NK-92 (cell line): Measurements from ENCODE around the gene WDR82.

Experiments
- DNase-seq: peaks from one replicate; lab custom pipeline; 2025; ENCODE audit not compliant: unreplicated experiment; lab: John Stamatoyannopoulos, UW

Gene WDR82

DNA sequence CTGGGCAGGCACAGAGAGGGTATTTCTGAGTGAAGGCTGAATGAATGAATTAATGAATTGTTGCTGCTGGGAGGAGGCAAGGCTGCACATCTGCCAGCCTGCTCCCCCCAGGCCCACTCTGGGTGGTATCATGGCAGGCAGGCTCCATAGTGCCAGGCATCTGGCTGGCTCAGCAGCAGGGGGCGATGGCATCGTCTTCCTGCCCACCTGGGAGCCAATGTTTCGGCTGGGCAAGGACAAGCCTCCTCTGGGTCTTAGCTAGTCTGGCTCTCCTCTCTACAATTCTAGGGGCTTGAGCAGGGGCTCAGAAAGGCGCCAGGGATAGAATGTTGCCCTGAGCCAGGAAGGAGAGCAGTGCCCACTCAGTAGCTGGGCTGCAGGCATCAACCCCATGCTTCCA, 51.3 kb downstream of the WDR82 start:
- DNase-seq, result no peak

DNA sequence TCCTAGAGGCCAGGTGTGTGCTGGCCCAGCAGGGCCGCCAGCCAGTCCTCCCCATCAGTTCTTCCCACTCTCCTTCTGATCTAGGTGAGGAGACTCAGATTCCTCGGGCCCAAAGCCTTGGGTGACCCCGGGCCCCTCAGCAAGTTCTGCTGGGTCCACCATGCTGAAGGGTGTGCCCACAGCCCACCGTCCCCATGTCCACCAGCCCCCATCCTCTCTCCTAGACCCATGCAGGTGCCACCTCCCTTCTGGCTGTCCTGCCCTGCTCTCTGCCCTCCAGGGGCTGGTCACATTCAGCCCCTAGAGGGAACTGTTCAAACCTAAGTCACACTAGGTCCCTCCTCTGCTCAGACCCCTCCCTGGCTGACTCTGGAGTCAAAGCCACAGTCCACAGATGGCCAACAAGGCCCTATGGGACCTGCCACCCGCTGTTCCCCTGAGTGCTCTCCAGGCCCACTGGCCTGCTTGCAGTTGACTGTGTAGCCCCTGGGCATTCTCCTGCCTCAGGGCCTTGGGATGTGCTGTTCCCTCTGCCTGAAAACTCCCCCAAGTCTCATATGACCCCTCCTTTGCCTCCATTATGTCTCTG, 52.1 kb downstream of the WDR82 start:
- no peak for DNase-seq

GRCh38 chr3:52225452-52226228, 52.8 kb downstream of the WDR82 start, which contains the start of gene TLR9:
Gene TLR9, minus strand, starts transcription at chr3:52225645. Its CDS starts 116 bp downstream, at chr3:52225529.
- DNase-seq, result no peak

GRCh38 chr3:52223449-52224408, 54.7 kb downstream of the WDR82 start:
- no peak for DNase-seq

DNA sequence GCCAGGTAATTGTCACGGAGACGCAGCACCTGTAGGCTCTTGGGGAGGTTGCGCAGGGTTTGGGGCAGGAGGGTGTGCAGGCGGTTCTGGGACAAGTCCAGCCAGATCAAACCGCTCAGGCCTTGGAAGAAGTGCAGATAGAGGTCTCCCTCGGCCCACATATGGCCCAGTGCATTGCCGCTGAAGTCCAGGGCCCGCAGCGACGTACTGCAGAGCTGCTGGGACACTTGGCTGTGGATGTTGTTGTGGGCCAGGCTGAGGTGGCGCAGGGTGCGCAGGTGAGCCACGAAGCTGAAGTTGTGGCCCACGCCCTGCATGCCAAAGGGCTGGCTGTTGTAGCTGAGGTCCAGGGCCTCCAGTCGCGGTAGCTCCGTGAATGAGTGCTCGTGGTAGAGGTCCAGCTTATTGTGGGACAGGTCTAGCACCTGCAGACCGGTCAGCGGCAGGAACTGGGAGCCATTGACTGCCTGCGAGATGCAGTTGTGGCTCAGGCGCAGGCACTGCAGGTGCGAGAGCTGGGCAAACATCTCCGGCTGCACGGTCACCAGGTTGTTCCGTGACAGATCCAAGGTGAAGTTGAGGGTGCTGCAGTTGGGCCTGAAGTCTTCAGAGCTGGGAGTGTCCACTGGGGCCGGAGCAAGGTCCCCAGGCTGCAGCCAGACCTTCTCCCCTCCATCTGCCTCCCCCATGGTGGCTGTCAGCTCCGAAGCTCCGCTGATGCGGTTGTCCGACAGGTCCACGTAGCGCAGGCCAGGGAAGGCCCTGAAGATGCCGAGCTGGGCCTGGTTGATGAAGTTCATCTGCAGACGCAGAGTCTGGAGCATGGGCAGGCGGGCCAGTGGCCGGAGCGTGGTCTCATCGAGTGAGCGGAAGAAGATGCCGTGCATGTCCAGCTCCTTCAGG, 55.9 kb downstream of the WDR82 start:
- no peak for DNase-seq

GRCh38 chr3:52221563-52222318, 56.7 kb downstream of the WDR82 start:
- DNase-seq, result no peak

DNA sequence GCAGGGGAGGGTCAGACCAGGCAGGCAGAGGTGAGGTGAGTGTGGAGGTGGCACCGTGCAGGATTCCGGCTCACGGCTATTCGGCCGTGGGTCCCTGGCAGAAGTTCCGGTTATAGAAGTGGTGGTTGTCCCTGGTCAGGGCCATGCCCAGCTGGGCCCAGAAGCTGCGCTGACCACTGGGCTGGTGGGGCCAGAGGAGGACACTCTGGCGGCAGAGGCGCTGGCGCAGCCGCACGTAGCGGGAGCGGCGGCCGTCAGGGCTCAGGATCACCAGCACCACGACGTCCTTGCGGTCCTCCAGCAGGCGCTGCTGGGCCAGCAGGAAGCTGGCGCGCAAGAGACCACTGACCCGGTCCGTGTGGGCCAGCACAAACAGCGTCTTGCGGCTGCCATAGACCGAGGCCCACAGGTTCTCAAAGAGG, 57.3 kb downstream of the WDR82 start:
- no peak for DNase-seq

GRCh38 chr3:52220380-52221026, 57.9 kb downstream of the WDR82 start:
- DNase-seq, result peak; percentile 22

GRCh38 chr3:52218937-52219650, 59.4 kb downstream of the WDR82 start:
- no peak for DNase-seq

GRCh38 chr3:52218454-52218853, 60.0 kb downstream of the WDR82 start:
- no peak for DNase-seq

DNA sequence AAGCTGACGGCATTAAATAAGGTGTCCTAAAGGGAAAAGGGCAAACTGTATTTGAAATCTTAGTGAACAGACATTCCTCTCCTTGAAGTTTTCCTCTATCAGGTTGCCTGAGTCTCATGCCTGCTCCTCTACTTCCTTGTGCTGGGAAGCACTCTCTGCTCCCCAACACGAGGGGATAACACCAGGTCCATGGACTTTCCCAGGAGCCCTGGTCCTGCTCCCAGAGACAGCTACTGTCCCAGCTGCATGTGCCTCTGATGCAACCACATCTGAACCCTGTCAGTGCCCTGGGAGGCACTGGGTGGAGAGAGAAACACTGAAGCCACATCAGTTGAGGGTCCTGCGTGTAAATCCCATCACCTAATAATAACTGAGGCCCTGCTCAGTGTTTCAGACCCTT, 60.4 kb downstream of the WDR82 start:
- no peak for DNase-seq

- DNase-seq, result no peak
These were observed 61.0 kb downstream of the WDR82 start for GRCh38 chr3:52217409-52217805.

DNA sequence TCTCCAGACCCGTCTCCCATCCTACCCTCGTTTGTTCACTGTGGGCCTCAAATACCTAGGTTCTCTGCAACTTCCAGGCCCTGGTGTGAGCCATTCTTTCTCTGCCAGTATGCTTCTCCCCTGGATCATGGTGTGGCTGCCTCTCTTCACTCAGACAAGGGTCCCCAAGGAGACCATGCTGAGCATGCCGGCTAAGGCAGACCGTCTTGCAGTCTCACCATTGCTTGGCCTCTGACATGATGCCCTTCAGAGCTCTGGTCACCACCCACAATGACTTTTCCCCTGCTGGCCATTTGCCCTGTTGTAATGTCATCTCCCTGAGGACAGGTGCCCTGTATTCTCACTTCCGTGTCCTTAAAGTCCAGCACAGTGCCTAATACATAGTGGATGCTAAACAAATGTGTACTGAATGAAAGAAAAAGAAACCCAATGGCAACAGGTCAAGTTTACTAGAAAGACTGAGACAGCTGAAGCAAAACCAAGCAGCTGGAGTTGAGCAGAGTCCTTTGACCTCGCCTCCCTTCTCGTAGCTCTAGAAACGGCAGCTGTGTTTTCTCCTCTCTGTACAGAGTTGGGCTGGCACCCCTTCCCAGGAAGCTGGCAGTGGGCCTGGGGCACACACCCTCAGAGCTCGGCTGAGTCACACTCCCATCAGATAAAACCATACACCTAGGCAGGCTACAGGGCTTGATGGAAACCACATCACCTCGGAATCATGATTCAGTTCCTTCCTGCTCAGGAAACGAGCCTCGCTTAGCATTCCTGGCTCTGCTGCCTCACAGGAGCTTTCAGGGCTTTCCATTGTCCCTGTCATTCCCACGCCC, 61.7 kb downstream of the WDR82 start:
- no peak for DNase-seq

- no peak for DNase-seq
These were observed 63.1 kb downstream of the WDR82 start for GRCh38 chr3:52215351-52215750.

DNA sequence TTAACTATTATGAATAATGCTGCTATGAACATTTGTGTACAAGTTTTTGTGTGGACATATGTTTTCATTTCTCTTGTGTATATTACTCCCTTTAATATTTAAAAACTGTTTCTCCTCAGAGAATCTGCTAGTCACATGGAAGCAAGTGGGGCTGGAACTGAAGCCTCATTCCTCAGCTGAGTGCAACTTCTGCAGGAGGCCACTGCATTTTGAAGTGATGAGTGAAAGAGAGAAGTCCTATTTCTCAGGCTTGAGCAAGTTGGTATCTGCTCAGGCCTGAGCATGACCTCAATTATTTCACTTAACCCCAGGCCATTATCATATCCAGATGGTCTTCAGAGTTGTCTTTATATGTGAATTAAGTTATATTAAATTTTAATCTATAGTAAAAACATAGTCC, 64.5 kb downstream of the WDR82 start:
- DNase-seq, result no peak

- no peak for DNase-seq
These were observed 65.4 kb downstream of the WDR82 start for GRCh38 chr3:52213005-52213404.

- DNase-seq, result no peak
These were observed 67.1 kb downstream of the WDR82 start for GRCh38 chr3:52211268-52211891.
